HUES6 (cell line): ENCODE data around the gene KIAA1328.
"Not testable (repeated sequence)": the region's sequence is repeated elsewhere in the genome, so short reads cannot be mapped to it uniquely, and the experiment has no call there.

Source experiments
- H3K27ac ChIP-seq: 2 replicates; pipeline ENCODE4 v1.7.0; 2013; ENCODE audit warnings: low read depth, mild to moderate bottlenecking, low read length, inconsistent platforms
- H3K27me3 ChIP-seq: 2 replicates; pipeline ENCODE4 v1.6.1; 2013; ENCODE audit warnings: low read length; ENCODE audit not compliant: control insufficient read depth, insufficient read depth
- H3K36me3 ChIP-seq: 2 replicates; pipeline ENCODE4 v1.6.1; 2013; ENCODE audit warnings: low read length; ENCODE audit not compliant: control insufficient read depth, insufficient read depth
- H3K4me1 ChIP-seq: 2 replicates; pipeline ENCODE4 v1.6.1; 2013; ENCODE audit warnings: low read length; ENCODE audit not compliant: control insufficient read depth, insufficient read depth
- H3K4me3 ChIP-seq: 2 replicates; pipeline ENCODE4 v1.5.1; 2013; ENCODE audit warnings: low read depth, low read length
- H3K9ac ChIP-seq: one replicate; pipeline ENCODE4 v1.6.1; 2013; ENCODE audit warnings: mild to moderate bottlenecking, low read length
- H3K9me3 ChIP-seq: 2 replicates; pipeline ENCODE4 v1.6.1; 2013; ENCODE audit warnings: low read depth, low read length; ENCODE audit not compliant: control insufficient read depth, insufficient read depth

Gene KIAA1328

DNA sequence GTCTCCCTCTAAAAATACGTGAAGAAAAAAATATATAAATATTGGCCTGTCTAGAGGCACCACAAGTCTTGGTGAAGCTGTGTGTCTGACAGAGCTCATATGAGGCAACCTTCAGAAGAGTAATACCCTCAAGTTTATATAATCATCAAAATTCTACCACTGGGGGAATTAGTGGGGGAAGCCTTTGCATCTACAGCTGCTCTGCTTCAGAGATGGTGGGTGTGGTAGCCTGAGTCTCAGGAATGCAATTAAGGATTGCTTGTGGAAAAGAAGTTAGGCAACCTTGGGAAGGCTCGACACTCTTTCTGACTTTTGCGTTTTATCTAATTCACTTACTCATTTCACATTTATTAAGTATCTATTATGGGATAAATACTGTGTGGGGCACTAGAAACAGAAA, 17.5 kb upstream of the KIAA1328 start:
- Histone ChIP-seq H3K36me3 (peaks cover 55% of the 10 kb centered on the region), H3K27ac (no peak overlapping the region), H3K4me3 (no peak overlapping the region), H3K9me3 (no peaks in the 10 kb centered on the region), H3K4me1 (no peaks in the 10 kb centered on the region), H3K27me3 (no peaks in the 10 kb centered on the region), H3K9ac (no peak overlapping the region)

DNA sequence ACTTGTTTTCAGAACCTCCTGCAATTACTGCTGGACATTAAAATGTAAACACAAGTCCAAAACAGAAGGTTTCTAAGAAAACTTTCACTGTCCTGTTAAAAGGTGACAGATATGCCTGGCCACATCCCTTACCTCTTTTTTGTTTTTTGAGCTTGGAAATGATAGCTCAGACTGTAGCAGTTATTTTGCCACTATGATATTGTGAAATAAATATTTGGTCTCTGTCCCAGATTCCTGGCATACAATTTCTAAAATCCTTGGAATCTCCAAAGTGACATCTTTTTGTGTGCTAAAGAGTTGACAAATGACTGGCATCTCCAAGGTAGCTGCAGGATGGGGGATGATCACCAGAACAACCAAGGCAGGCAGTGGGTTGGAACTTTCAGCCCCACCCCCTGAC, 17.0 kb upstream of the KIAA1328 start:
- no peak overlapping the region for H3K27ac ChIP-seq
- H3K9ac ChIP-seq = no peak overlapping the region
- H3K27me3 ChIP-seq = no peaks in the 10 kb centered on the region
- no peak overlapping the region for H3K4me3 ChIP-seq
- no peaks in the 10 kb centered on the region for H3K4me1 ChIP-seq
- no peaks in the 10 kb centered on the region for H3K9me3 ChIP-seq
- peaks cover 56% of the 10 kb centered on the region for H3K36me3 ChIP-seq

DNA sequence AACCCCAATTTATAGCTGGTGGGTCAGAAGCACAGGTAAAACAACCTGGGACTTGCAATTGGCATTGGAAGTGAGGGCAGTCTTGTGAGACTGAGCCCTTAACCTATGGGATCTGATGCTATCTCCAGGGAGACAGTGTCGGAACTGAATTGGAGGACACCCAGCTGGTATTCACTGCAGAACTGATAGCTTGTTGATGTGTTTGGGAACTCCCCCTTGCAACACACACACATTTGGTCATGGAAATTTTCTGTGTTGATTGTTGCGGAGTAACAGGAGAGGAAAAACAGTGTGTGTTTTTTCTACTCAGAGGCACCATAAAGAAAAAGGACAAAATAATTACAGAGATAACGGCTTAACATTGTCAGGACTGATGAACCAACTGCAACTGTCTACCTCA, 16.2 kb upstream of the KIAA1328 start:
- H3K9ac ChIP-seq = no peak overlapping the region
- H3K27me3 ChIP-seq = no peaks in the 10 kb centered on the region
- H3K36me3 ChIP-seq = peaks cover 56% of the 10 kb centered on the region
- no peaks in the 10 kb centered on the region for H3K9me3 ChIP-seq
- no peak overlapping the region for H3K27ac ChIP-seq
- no peaks in the 10 kb centered on the region for H3K4me1 ChIP-seq
- no peak overlapping the region for H3K4me3 ChIP-seq

DNA sequence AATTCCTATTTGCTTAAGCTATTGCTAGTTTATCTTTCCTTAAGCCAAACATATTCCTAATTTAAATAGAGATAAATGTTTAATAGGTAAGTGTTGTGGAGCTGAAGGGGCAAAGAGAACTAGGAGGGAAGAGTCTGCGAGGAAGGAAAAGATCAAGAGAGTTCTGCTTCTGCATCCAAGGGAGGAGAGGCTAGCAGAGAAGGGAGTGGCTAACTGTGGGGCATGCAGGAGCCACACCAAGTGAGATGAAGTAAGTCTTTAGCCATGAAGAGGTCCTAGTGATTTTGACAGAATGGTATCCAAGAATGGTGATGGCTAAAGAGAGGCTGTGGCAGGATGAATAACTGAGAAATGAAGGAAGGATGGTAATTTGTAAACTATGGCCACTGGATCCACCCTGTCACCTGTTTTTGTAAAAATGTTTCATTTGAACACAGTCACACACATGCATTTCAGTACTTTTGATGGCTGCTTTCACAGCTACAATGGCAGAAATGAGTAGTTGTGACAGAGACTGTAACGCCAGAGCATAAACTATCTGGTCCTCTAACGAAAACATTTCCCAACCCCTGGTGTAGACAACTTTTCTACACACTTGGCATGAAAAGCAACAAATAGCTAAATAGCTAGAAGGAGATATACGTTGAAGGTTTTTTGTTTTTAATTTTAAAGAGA, 15.7 kb upstream of the KIAA1328 start:
- H3K4me3 ChIP-seq = no peak overlapping the region
- H3K36me3 ChIP-seq = peaks cover 56% of the 10 kb centered on the region
- no peaks in the 10 kb centered on the region for H3K4me1 ChIP-seq
- no peaks in the 10 kb centered on the region for H3K27me3 ChIP-seq
- H3K9me3 ChIP-seq = no peaks in the 10 kb centered on the region
- no peak overlapping the region for H3K27ac ChIP-seq
- H3K9ac ChIP-seq = no peak overlapping the region

DNA sequence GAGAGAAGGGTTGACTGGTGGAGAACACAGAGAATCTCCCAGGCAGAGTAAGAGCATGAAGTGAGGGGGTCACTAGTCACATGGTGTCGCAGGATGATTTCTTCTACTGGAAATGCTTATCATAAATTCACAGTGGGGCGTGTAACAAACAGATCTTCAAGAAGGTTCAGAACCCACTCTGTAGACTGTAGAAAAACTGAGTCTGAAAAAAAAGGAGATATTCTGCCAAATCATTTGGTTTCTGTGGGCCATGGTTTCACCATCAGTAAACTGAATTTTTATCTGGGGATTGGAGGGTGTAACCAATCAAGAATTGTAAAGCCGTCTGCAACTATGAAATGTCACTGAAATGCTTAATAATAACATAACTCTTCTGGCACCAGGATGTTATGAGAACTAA, 15.1 kb upstream of the KIAA1328 start:
- peaks cover 62% of the 10 kb centered on the region for H3K36me3 ChIP-seq
- H3K4me3 ChIP-seq = no peak overlapping the region
- no peak overlapping the region for H3K9ac ChIP-seq
- H3K27me3 ChIP-seq = no peaks in the 10 kb centered on the region
- H3K4me1 ChIP-seq = no peaks in the 10 kb centered on the region
- no peaks in the 10 kb centered on the region for H3K9me3 ChIP-seq
- H3K27ac ChIP-seq = no peak overlapping the region

DNA sequence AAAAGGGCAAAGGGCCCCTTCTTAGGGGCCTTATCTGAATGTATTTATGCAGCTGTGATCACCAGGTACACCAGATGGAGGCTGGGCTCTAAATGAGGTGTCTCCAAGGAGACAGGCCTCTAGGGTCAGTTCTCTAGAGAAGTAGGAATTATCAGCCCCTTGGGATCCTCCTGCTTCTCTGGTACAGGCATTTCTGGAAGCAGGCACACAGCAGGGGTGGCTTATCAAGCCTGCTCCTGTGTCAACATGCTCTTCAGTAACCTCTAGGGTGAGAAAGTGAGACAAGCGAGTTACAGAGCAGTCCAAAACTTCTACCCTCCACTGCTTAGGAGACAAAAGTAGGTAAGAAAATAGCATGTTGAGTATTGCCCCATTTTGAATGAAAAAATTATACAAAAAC, 13.9 kb upstream of the KIAA1328 start:
- H3K9me3 ChIP-seq = no peaks in the 10 kb centered on the region
- H3K9ac ChIP-seq = no peak overlapping the region
- no peak overlapping the region for H3K4me3 ChIP-seq
- H3K27me3 ChIP-seq = no peaks in the 10 kb centered on the region
- no peak overlapping the region for H3K27ac ChIP-seq
- no peaks in the 10 kb centered on the region for H3K4me1 ChIP-seq
- H3K36me3 ChIP-seq = peaks cover 64% of the 10 kb centered on the region

DNA sequence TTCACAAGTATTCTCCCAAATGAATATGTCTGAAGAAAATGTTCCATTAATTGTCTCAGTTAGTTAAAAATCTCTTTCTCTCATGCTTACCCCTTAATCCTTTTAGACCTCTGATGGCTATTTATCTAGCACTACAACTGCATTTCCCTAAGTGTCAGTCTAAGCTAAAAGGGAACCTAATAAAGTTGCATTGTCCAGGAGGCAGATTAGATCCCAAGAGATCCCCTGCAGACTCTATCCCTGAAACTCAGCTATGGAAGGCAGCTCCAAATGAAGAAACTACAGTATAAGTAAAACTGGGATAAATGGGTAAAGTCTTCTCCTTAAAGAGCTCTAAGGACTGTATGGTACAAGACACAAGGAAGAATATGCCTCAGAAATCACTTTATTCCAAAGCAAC, 12.8 kb upstream of the KIAA1328 start:
- H3K27ac ChIP-seq, H3K9ac ChIP-seq, H3K4me1 ChIP-seq, H3K9me3 ChIP-seq, H3K4me3 ChIP-seq, H3K27me3 ChIP-seq: not testable (repeated sequence)
- H3K36me3 ChIP-seq = peaks cover 59% of the 10 kb centered on the region

DNA sequence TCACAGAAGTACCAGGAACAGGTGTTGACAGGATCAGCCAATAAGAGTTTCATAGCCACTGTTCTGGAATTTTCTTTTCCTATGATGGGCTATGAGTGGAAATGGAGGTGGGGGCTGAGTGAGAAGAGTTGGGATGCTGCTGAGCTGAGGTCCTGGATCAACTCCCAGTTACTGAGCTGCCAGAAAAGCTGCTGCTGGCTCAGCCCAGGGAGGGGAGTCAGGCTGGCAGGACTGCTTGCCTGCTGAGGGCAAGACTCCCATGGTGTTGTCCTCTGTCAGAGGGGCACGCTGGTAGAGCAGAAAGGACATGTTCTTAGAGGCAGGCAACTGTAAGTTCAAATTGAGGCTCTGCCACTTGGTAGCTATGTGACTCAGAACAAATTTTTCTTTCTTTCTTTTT, 11.9 kb upstream of the KIAA1328 start:
- Histone ChIP-seq H3K9ac (no peak overlapping the region), H3K36me3 (peaks cover 62% of the 10 kb centered on the region), H3K27ac (no peak overlapping the region), H3K4me1 (no peaks in the 10 kb centered on the region), H3K9me3 (no peaks in the 10 kb centered on the region), H3K27me3 (no peaks in the 10 kb centered on the region), H3K4me3 (no peak overlapping the region)

DNA sequence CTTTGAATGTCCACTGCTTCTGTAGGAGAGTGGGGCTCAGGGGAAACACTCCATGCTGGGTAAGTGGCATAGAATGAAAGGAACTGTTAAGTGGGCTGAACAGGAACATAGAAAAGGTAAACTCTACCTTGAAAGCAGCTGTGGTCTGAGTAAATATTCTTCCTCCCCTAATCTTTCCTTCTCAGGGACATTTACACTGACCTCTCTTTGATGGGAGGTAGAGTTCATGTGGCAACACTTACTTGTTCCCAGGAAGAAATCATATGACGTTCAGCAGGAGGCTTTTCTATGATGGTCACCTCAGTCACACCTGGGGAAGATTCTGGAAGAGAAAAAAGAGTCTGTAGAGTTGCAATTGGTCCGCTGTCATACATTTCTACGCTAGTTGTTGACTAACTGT, 10.3 kb upstream of the KIAA1328 start:
- Histone ChIP-seq H3K36me3 (peaks cover 53% of the 10 kb centered on the region), H3K27ac (no peak overlapping the region), H3K4me1 (no peaks in the 10 kb centered on the region), H3K4me3 (no peak overlapping the region), H3K9me3 (no peaks in the 10 kb centered on the region), H3K27me3 (no peaks in the 10 kb centered on the region), H3K9ac (no peak overlapping the region)

DNA sequence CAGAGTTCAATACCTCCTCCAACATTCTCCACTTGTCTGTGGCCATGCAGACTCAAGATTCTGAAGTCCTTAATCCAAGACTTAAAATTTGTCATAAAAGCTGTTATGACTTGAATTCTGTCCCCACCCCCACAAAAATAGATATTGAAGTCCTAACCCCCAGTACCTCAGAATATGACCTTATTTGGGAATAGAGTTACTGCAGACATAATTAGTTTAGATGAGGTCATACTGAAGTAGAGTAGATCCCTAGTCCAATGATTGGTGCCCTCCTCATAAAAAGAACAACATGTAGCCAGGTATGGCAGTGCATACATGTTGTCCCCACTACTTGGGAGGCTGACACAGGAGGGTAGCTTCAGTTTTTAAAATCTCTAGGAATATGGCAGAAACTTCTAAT, 9.3 kb upstream of the KIAA1328 start:
- Histone ChIP-seq H3K4me1 (no peaks in the 10 kb centered on the region), H3K36me3 (peaks cover 46% of the 10 kb centered on the region), H3K9ac (no peak overlapping the region), H3K9me3 (no peaks in the 10 kb centered on the region), H3K27ac (no peak overlapping the region), H3K4me3 (no peak overlapping the region), H3K27me3 (no peaks in the 10 kb centered on the region)

DNA sequence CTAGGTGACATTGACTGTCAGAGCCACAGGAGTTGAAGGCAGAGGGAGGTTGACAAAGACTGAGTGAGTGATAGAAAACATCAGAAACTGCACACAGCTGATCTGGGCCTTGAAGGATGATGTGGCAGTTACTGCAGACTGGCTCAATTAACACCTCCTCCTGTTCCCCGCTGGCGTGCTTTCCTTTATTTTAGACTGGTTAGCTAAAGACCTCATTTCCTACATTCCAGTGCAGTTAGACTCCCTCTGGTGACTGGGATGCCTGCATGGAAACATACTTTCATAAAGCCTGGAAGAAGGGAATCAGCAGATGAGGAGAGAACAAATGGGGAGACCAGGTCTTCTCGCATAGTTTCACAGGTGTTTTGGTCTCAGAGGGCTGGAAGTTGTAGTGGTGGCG, 7.2 kb upstream of the KIAA1328 start:
- Histone ChIP-seq H3K9me3 (no peaks in the 10 kb centered on the region), H3K9ac (no peak overlapping the region), H3K36me3 (peaks cover 37% of the 10 kb centered on the region), H3K27me3 (no peaks in the 10 kb centered on the region), H3K4me1 (no peaks in the 10 kb centered on the region), H3K4me3 (no peak overlapping the region), H3K27ac (no peak overlapping the region)

DNA sequence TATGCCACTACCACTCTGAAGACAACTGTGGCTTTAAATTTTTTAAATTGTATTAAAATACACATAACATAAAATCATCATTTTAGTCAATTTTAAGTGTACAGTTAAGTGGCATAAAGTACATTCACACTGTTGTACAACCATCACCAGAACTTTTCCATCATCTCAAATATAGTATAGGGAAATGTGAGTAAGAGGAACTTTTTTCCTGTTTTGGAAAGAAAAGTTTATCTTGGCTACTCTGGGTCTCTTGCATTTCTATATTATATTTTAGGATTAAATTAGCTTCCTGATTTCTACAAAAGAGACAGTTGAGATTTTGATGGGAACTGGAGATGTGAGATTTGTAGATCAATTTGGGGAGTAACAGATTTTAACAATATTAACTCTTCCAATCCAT, 3.4 kb upstream of the KIAA1328 start:
- no peak overlapping the region for H3K27ac ChIP-seq
- H3K4me3 ChIP-seq = no peak overlapping the region
- H3K36me3 ChIP-seq = peaks cover 17% of the 10 kb centered on the region
- H3K27me3 ChIP-seq = no peaks in the 10 kb centered on the region
- H3K9ac ChIP-seq = no peak overlapping the region
- H3K9me3 ChIP-seq = no peaks in the 10 kb centered on the region
- peaks cover 6% of the 10 kb centered on the region; the same call in 1 of the 2 replicates for H3K4me1 ChIP-seq
